NCI-H2227 (cell line): ENCODE measurements around the gene GNAI2.
A peak's percentile ranks its signal among the peaks of the same experiment; 100 is the strongest.

ENCODE experiments used
- DNase-seq: peaks from one replicate; lab custom pipeline; 2025; ENCODE audit not compliant: unreplicated experiment; lab: John Stamatoyannopoulos, UW

The GNAI2 gene

DNA sequence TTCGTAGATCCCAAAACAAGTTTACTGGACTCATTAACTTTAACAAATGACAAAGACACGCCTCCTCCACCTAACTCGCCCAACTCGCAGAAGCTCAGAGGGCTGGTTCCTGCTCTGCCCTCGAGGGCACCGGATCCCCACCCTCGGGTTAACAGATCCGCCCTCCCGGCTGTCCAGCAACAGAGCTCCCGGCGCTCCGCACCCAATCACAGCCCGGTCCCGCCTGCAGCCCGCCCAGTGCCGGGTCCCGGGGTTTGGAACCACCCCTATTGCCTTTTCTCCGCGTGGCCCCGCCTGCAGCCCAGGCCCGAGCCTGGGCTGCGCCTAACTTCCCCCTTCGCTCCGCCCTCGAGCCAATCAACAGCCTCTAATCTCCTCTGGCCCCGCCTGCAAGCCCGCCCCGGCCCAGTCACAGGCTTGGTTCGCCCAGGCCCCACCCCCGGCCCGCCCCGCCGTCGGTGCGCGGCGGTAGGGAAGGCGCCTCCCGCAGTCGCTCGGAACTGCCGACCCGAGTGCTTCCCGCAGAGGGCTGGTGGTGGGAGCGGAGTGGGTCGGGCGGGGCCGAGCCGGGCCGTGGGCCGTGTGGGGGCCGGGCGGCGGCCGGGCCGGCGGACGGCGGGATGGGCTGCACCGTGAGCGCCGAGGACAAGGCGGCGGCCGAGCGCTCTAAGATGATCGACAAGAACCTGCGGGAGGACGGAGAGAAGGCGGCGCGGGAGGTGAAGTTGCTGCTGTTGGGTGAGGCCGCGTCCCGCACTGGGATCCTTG is at the start of gene GNAI2:
TSS of gene GNAI2 (plus strand) at position 489 of the 768 bp plus-strand sequence. CDS start at position 621, 132 bp downstream.
- peak; percentile 96 for DNase-seq

GRCh38 chr3:50187750-50188149 is 48.3 kb upstream of the GNAI2 start:
- DNase-seq, result no peak

DNA sequence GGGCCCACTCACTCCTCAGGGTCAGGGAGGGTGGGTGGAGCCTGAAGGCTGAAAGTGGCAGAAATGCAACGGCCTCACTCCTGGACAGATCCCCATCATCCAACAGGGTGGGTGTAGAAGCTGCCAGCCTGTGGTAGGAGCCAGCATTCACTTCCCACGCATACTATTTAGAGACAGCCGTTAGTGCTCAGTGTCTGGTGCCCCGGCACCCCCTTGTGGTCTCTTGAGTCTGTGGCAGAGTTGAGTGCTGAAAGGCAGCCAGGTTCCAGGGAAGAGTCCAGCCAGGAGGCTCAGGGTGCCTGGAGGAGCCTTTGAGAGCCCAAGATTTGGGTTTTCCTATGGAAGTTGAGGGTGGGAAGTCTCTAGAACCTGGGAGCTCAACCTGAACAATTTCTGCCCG is 46.7 kb upstream of the GNAI2 start:
- peak; percentile 73 for DNase-seq

- DNase-seq, result no peak
Measured at GRCh38 chr3:50189989-50190388, 46.0 kb upstream of the GNAI2 start.

GRCh38 chr3:50190936-50191660 is 44.9 kb upstream of the GNAI2 start, which contains the start of gene GNAT1:
Gene GNAT1 (plus strand): TSS chr3:50191610. CDS start chr3:50191726, 116 bp downstream.
- no peak for DNase-seq

- DNase-seq, result no peak
Measured at GRCh38 chr3:50192124-50192523, 43.9 kb upstream of the GNAI2 start.

DNA sequence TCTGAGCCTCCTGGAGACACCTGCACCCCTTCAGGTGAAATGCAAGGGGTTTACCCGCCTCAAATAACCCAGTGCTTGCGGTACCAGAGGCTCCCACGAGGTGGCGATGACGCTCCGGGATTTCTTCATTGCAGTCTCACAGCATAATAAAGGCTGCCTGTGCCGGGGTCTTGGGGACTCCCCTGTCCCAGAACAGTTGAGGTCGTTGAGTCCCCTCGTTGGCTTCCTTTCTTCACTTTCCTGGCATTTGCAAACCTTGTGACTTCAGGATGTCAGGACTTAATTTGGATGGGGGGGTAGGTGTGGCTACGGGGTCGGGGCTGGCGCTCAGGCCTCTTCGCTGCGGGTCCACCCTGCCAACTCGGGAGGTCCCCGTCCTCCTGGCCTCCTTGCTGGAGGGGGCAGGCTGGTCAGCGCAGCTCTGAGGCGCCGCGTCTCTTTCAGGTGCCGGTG is 43.3 kb upstream of the GNAI2 start:
- DNase-seq, result peak; percentile 69

GRCh38 chr3:50193286-50193685 is 42.7 kb upstream of the GNAI2 start:
- DNase-seq, result no peak

GRCh38 chr3:50193746-50194127 is 42.3 kb upstream of the GNAI2 start:
- DNase-seq, result no peak

GRCh38 chr3:50194128-50194902 is 41.7 kb upstream of the GNAI2 start:
- no peak for DNase-seq

- no peak for DNase-seq
Measured at GRCh38 chr3:50194903-50195500, 41.0 kb upstream of the GNAI2 start.

DNA sequence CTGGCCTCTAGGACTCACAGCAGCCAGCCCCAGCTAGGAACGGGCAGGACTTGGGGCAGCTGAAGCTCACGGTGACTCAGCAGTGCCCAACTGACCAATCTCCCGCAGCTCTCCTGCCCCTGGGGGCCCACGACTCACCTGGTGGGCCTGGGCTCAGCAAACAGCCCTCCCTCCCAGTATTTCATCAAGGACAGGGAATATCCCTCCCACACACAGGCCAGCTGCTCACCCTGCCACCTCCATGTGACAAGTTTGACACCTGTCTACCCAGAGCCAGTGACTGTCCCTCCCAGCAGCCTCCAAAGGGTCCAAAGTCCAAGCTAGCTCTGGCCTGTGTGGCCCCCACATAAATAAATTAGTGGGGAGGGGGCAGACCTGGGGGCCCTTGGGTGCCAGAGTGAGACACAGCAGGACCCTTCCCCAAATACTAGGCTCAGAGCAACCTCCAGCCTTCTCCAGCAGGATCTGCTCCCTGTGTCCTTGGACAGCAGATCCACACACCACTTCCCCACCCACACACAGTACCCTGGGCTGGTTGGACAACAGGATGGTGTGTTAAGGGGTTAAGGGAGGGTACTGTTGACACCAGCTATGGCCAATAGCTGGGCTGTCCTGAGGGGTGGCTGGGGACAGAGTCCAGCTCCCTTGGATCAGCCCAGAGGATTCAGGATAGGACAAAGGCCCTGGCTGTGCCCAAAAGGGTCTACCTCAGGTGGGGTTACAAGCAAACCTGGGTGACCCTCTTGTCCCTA is 40.3 kb upstream of the GNAI2 start:
- DNase-seq, result no peak

- DNase-seq, result no peak
Measured at GRCh38 chr3:50196253-50196801, 39.7 kb upstream of the GNAI2 start.

DNA sequence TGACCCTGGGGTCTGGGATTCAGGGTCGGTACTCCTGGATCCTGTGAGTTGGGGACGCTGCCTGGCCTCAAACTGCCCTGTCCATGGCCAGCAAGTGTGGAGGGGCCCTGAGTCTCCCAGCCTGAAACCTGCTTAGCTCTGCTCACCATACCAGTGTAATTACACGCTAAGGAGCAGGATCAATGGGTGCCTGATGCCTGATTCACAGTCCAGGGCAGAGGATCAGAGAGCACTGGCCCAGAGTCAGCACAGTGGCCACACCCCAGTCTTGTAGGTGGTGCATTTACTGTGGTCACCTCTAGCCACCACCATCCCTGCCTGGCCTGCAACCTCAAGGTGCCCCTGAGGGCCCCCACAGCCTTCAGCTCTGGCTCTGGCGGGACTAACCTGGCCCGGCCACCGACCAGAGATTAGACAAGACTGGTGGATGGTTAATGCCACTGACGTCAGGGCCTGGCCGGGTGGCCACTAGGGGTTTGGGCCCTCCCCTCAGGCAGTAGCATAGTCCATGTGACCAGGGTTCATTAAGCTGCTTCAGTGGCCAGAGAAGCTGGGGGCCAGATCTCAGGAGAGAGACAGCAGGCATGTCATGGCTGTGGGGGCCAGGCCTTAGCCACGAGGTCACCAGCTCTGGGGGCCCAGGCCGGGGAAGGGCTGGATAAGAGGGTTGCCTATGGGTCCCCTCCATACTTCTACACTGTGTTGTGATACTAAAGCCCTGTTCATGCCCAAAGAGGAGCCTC is 34.3 kb upstream of the GNAI2 start:
- DNase-seq, result no peak

DNA sequence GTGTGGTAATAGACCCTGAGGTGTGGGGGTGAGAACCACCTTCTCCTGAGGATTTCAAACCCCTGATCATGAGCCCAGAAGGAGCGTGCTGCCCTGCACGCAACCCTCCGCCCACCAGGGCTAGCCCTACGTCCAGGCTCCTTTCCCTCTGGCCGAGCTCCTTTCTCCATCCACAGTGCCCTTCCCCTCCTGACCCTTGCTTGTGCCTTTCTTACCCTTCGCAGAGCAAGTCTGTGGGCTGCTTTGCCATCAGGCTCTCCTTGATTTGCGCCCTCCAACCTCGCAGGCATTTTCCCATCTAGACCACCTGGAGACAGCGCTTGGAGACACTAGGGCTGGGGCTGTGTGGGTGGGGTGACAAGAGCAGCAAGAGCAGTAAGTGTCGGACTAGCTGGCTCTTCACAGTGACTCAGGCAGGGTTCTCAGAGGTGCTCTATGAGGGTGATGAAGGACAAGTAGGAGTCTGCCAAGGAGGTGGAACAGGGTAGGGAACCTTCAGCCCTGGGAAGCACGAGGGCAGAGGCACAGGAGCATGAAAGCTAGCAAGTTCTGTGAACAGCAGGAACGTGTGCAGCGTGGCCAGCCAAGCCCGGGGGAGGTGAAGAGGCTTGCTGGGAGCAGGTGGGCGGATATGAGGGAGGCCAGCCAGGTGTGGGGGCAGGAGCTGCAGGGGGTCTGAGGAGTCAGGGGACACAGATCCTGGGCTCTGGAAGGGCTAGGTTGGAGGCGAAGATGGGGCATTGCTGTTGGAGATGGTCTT is 33.5 kb upstream of the GNAI2 start:
- no peak for DNase-seq

DNA sequence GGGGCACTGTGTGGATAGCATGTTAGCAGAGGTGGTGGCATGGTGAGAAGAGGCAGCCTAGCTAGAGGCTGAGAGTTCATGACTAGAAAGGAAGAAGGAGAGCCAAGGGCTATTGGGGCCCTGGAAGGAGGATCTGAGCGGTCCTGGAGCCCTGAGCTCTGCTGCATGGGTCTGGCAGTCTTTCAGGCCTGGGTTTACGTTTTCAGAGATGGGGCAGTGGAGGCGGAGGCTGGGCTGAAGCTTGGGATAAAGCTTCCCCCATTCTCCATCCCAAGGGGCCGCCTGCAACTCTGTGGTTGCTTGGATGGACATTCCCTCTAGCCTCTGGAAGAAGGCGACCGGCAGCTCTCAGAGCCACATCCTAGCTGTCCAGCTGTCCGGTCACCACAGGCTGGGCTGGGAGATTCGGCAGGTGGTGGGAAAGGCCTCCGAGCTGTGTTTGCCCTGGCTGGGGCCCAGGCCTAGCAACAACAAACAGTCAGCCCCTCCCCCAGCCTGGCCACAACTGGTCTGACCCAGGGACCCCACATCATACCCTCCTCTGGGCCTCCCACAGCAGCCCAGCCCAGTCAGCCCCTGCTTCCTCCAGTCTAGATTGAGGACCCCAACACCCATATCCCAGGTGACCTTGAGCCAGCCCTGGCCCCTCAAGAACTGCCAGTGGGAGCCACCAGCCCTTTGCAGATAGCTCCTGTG is 32.7 kb upstream of the GNAI2 start:
- no peak for DNase-seq

DNA sequence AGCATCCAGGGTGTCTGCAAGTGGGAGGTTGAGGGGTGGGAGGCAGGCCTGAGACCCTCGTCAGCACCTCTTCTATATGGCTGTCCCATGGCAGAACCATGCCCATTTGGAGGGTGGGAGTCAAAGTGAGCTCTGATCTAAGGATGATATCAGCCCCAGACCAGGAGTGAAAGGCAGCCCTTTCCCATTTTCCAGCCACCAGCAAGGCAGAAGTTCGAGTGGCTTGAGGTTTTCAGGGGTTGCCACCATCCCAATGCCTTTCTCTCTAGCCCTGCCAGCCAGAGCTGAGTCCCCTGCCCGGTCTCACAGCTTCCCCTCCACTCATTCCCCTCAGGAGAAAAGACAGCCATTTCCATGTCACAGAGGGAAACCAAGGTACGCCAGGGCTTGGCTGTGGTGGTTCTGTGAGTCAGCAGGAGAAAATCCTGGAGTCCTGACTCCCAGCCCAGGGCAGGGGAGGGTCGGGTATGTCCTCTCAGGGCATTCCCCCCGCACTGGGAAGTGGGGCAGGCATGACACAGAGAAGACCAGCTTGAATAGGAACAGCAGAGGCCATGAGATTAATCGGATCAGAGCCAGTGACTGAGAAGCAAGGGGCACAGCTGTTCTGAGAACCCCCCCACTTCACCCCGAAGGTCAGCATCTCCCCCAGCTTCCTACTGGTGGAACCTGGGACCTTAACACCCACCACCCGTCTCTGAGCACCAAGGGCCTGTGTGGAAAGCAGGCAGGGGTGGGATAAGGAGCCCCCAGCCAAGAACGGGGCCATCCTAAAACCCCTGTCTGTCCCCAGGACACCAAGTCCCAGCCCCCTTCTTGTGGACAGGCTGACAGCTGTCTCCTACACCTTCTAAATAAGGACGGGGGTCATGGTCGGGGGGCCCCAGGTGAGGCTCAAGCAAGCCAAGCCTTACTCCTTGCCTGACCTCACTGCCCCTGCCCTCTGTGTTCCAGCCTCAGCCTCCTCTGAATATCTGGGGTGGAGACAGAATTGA is 31.9 kb upstream of the GNAI2 start:
- no peak for DNase-seq
